Testis (tissue), 3 donors: ENCODE results near the gene MFSD12. TPM values are rescaled to one million over a fixed set of nuclear protein-coding genes. Genes with fewer than 3 reads are reported as not detected.
A peak's percentile ranks its signal among the peaks of the same experiment; 100 is the strongest.

Source experiments
- DNase-seq: peaks from one replicate; pipeline ENCODE4 v3.0.0-alpha.2; 2019
- H3K27ac ChIP-seq, 2 donors: fragments of 200-600 bp; sonication (generic); one replicate each; pipeline ENCODE4 v1.5.1; 2019
- H3K27me3 ChIP-seq: fragments of 200-600 bp; sonication (generic); one replicate; pipeline ENCODE4 v1.5.1; 2019
- H3K36me3 ChIP-seq: fragments of 200-600 bp; sonication (generic); one replicate; pipeline ENCODE4 v1.5.1; 2017; ENCODE audit warnings: low read depth; ENCODE audit errors: missing control alignments
- H3K4me1 ChIP-seq: fragments of 200-600 bp; sonication (generic); one replicate; pipeline ENCODE4 v1.5.1; 2019
- H3K4me3 ChIP-seq, 2 donors: fragments of 200-600 bp; sonication (generic); one replicate each; pipeline ENCODE4 v1.5.1; 2017 to 2019
- H3K9me3 ChIP-seq: fragments of 200-600 bp; sonication (generic); one replicate; pipeline ENCODE4 v1.5.1; 2017
- POLR2A ChIP-seq: fragments of 450-650 bp; IDR thresholded peaks from one replicate; pipeline ENCODE4 v1.6.1; 2017; ENCODE audit warnings: antibody characterized with exemption, mild to moderate bottlenecking, moderate library complexity
- WGBS, 2 donors: methylation state at CpG; one replicate each; pipeline ENCODE4 v1.1.5; 2018; 5-methylcytosine and 5-hydroxymethylcytosine counted together
- intact Hi-C: fragments of 100-400 bp; cut with DNase I; formaldehyde crosslinking; loops from one replicate; pipeline ENCODE4 v1.15.1; 2023; ENCODE audit warnings: low total_unique reads
- polyA plus RNA-seq: library from polyadenylated mRNA; stranded (reverse); fragments of 350-450 nt; fragmentation: Illumina TruSeq; extraction: RNeasy Lipid Tissue Mini Kit (QIAGEN cat#74804); gene quantifications from one replicate; pipeline ENCODE4 v1.2.3, GENCODE V29; 2014; ENCODE audit warnings: low read depth, low replicate concordance; ENCODE audit not compliant: insufficient read depth
- total RNA-seq, 2 donors: library from RNA; depleted of rRNA; stranded (reverse); fragments of >200 nt; gene quantifications; one replicate each; pipeline ENCODE4 v1.2.3, GENCODE V29; 2016
- TF ChIP-seq, protein P1 (sequence below), 3 experiments: fragments of 450-650 bp in 2 of 3; fragments of 200-600 bp in 1 of 3; sonication (generic) in 1 of 3; IDR thresholded peaks; one replicate each; pipeline ENCODE4 v1.5.1; 2016 to 2019; ENCODE audit warnings: antibody characterized with exemption in 3 of 3, mild to moderate bottlenecking in 2 of 3, moderate library complexity in 1 of 3

The MFSD12 gene
- total and polyA plus RNA-seq, 3 donors from 2014 or later: 32.8 to 95.1 (median 83.9) TPM

DNA sequence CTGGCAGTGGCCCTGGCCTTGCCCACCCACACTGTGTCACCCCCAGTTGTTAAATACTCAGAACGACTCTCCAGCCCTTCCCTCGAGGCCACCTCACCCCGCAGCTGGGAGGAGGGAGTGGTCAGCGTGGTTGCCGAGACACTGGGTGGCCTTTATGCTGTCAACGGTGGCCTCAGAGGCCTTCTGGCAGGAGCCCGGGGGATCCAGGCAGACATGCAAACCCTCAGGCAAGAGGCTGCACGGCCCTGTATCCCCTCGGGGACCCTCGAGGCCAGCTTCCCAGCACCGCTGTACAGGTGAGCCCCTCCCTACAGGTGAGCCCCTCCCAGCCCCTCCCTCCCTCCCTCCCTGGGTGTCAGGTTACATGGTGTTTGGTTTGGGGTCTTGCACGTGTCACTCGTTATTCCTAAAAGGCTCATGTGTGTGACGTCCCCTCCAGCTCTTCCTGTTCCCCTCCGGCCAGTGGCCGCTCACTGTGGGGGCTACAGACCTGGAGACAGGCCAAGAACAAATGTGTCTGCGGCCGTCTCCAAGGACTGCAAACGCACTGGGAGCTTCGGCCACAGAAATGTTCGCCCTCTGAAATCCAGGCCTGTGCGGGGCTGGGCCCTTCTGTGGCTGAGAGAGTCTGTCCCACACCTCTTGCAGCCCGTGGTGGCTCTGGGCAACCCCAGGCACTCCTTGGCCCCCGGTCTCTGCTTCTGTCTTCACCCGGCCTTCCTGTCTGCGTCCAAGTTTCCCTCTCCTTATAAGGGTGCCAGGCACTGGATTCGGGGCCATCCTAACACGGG lies 18.2 kb downstream of the MFSD12 start, which contains the start of gene TEKTIP1:
Gene TEKTIP1, plus strand, starts transcription at position 210 of the 791 bp plus-strand sequence. Its CDS starts 4 bp downstream, at position 214.
- H3K9me3 ChIP-seq: no peaks in the 10 kb centered on the region
- H3K27ac ChIP-seq: no peak within 1 kb of the TSS
- no peaks in the 10 kb centered on the region for H3K36me3 ChIP-seq
- 43 to 56% methylated on average over 14 to 27 of the region's 28 CpGs for WGBS, 2 donors
- H3K4me1 ChIP-seq: peaks cover 25% of the 10 kb centered on the region
- TF ChIP-seq, protein P1, sequence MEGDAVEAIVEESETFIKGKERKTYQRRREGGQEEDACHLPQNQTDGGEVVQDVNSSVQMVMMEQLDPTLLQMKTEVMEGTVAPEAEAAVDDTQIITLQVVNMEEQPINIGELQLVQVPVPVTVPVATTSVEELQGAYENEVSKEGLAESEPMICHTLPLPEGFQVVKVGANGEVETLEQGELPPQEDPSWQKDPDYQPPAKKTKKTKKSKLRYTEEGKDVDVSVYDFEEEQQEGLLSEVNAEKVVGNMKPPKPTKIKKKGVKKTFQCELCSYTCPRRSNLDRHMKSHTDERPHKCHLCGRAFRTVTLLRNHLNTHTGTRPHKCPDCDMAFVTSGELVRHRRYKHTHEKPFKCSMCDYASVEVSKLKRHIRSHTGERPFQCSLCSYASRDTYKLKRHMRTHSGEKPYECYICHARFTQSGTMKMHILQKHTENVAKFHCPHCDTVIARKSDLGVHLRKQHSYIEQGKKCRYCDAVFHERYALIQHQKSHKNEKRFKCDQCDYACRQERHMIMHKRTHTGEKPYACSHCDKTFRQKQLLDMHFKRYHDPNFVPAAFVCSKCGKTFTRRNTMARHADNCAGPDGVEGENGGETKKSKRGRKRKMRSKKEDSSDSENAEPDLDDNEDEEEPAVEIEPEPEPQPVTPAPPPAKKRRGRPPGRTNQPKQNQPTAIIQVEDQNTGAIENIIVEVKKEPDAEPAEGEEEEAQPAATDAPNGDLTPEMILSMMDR (IDR thresholded peaks at IDR 0.05): no peak
- TF ChIP-seq POLR2A: no peak
- no peaks in the 10 kb centered on the region for H3K27me3 ChIP-seq
- intact Hi-C loops: no loop called here
- no peak for DNase-seq
- H3K4me3 ChIP-seq: no peak within 1 kb of the TSS

DNA sequence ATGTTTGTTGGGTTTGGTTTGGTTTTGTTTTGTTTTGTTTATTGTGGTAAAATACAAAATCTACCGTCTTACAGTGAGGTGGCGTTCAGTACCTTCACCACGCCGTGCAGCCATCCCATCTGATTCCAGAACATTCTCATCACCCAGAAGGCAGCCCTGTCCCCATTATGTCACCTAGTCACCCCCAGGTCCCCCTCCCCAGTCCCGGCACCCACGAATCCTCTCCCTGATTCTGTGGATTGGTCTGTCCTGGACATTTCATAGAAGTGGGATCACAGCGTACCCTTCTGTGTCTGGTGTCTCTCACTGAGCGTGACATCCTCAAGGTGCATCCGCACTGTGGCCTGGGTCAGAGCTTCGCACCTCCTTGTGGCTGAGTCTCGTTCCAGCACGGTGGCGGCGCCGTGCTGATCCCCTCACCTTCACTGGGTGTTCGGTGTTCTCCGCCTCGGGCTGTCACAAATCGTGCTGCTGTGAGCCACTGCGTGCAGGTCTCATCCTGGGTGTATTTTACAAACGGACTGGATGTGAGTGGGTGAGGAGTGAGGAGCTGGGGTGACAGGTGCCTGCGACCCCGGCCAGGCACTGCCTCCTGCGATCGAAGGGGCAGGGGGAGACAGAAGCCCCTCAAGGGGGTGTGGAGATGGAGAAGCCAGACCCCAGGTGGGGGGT lies 19.0 kb downstream of the MFSD12 start:
- Histone ChIP-seq H3K36me3 (no peaks in the 10 kb centered on the region), H3K27ac (no peak overlapping the region), H3K4me3 (no peak overlapping the region), H3K9me3 (no peaks in the 10 kb centered on the region), H3K27me3 (no peaks in the 10 kb centered on the region), H3K4me1 (peaks cover 29% of the 10 kb centered on the region)
- intact Hi-C loops: no loop called here
- DNase-seq: no peak
- WGBS, 2 donors: 81 to 87% methylated on average over 16 to 25 of the region's 25 CpGs
- TF ChIP-seq POLR2A: no peak
- TF ChIP-seq, protein P1 (IDR thresholded peaks at IDR 0.05): no peak

DNA sequence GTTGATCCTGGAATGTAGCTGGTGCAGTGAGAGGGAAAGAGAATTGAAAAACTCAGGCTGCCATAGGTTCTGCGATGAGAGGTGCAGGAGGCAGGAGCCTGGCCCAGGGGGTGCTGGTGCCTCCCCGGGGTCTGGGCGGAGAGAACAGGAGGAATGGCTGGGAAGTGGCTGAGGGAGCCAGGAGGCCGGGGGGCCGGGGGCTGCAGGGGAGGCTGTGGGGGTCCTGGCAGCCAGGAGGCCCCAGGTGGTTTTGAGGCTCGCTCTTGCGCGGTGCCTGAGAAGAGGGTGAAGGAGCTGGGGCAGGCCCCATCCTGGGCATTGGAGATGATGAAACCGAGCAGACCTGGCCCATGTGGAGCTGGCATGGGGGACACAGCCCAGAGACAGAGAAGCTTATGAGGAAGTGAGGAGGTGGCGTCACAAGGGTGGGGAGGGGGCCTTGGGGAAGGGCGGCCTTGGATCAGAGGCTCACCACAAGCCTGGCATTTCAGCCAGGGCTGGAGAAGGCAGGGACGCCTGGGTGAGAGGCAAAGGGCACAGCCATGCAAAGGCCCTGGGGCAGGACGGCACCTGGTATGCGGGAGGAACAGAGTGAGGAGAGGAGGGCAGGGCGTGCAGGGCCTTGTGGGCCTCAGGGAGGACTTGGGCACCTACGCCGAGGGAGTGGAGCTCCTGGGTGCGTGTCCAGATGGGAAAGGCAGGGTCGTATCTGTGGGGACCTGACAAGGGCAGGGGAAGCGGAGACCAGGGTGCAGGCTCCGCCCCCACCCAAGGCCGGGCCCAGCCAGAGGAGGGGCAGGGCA lies 19.7 kb downstream of the MFSD12 start:
- Histone ChIP-seq H3K27ac (peak overlapping the region; percentile 62 to 66), H3K4me1 (peaks cover 35% of the 10 kb centered on the region), H3K9me3 (no peaks in the 10 kb centered on the region), H3K4me3 (no peak overlapping the region), H3K27me3 (no peaks in the 10 kb centered on the region), H3K36me3 (no peaks in the 10 kb centered on the region)
- intact Hi-C loops: no loop called here
- TF ChIP-seq, protein P1 (IDR thresholded peaks at IDR 0.05): no peak
- TF ChIP-seq POLR2A: no peak
- 73 to 78% methylated on average over 21 to 22 of the region's 22 CpGs for WGBS, 2 donors
- DNase-seq: no peak

DNA sequence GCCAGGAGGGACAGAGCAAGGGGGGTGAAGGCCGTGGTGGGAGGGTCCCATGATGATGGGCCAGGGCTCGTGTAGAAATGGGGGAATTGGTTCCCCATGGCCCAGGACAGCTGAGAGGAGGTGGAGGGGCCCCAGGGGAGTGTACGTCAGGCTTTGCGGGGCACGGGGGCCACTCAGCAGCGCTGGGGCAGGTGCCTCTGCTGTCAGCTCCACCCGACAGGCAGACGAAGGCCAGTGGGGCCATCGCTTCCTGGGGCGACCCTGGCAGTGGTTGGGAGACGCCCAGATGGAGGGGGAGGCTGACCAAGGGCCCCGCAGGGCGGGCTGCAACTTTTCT lies 20.3 kb downstream of the MFSD12 start:
- no peak overlapping the region for H3K4me3 ChIP-seq
- no peaks in the 10 kb centered on the region for H3K27me3 ChIP-seq
- intact Hi-C loops: no loop called here
- no peak for TF ChIP-seq POLR2A
- TF ChIP-seq, protein P1 (IDR thresholded peaks at IDR 0.05): no peak
- no peaks in the 10 kb centered on the region for H3K36me3 ChIP-seq
- WGBS, 2 donors: 43 to 52% methylated on average over 12 to 13 of the region's 13 CpGs
- no peak for DNase-seq
- H3K27ac ChIP-seq: peak overlapping the region; percentile 62 to 66
- H3K4me1 ChIP-seq: peaks cover 35% of the 10 kb centered on the region
- H3K9me3 ChIP-seq: no peaks in the 10 kb centered on the region
